NOMO-1 treated with dmso at 0.1 percent for 144 hours (cell line): ENCODE measurements around the gene LCLAT1.
A peak's percentile ranks its signal among the peaks of the same experiment; 100 is the strongest.
"Not testable (repeated sequence)": the region's sequence is repeated elsewhere in the genome, so short reads cannot be mapped to it uniquely, and the experiment has no call there.

ENCODE experiments used
- DNase-seq: peaks from one replicate; lab custom pipeline; 2025; ENCODE audit not compliant: unreplicated experiment; lab: John Stamatoyannopoulos, UW

The LCLAT1 gene

DNA sequence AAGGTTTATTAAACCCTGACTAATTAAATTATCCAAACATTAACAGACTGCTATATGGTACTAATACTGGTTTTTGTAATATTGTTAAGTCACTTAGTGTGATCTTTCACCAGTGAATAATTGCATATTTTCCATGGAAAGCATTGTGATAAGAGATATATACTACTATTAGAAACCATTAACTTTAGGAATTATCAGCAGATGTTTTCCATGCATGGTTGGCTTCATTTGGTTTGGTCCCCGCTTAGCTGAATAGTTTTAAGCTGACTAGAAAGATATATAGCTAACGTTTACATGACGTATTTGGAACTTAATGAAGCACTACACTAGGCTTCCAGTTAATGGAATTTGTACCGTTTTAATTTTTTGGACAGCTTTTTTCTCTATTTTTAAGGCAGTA lies 37.9 kb downstream of the LCLAT1 start:
- no peak for DNase-seq

DNA sequence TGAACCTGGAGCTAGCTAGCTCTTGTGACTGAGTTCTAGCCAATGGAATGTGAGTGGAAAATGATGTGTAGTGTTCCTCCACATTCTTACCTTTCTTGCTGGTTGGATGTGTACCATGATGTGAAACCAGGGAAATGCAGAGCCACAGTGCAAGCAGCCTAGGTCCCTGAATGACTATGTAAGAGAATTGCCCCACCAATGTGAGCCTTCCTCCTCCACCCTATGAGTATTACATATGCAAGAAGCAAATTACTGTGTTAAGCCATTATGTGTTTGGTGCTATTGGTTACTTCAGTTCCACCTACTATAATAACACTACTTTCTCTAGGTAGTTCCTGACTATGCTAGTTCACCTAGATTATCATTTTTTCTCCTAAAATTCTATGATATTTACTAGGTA lies 39.6 kb downstream of the LCLAT1 start:
- no peak for DNase-seq

DNA sequence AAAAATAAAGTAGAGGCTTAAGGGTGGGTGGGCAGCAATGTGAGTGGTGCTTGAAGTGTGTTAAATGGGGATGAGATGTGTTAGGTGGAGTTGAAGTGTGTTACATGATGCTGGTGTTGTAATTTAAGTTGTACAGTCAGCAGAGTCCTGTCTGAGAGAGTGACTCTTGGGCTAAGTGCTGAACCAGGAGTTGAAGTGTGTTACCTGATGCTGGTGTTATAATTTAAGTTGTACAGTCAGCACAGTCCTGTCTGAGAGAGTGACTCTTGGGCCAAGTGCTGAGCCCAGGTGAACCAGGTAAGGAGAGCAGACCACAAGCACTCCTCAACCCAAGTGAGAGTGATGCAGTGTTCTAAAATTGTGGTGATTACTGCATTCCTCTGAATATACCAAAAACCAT lies 40.6 kb downstream of the LCLAT1 start:
- DNase-seq: no peak

DNA sequence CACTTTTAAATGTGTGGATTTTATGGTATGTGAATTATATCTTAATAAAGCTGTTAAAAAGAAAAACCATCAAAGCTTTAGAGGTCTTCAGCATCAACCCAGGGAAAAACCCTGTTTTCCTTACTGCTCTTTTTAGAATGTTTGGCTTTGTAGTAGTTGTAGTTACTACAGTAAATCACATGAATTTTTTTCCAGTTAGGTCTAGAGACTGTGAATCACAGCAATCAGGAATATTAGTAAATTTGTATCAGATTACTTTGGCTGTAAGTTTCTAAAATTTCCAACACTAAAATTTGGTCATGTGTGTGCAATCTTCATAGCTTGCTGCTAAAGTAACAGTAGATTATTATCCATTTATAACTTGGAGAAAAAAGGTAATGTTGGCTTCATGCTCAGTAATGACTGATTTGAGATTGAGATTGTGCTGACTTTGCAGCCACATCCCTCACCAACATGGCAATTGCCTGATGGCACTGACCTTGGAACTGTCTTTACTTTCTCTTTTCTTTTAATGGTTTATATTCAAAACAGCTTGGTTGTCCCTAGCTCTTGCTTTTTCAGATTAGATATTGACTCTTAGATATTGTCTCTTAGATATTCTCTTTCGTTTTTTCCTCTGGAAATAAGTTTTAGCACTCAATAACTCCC lies 41.1 kb downstream of the LCLAT1 start:
- DNase-seq: no peak

DNA sequence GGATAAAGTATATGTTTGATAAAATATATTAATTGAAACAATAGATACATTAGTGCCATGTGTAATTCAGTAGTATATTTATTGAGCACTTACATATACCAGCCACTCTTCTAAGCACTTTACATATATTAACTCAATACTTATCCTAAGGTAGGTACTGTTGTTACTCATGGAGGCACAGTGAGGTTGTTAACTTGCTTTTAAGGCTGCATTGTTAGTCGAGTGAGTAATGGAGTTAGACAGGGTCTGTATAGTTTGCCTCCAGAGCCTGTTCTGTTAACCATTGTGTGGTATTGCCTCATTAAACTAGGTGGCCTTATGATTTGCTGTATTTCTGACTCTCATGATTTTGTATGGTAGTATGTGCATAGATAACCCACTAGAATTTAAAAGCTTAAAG lies 44.2 kb downstream of the LCLAT1 start:
- DNase-seq: no peak

DNA sequence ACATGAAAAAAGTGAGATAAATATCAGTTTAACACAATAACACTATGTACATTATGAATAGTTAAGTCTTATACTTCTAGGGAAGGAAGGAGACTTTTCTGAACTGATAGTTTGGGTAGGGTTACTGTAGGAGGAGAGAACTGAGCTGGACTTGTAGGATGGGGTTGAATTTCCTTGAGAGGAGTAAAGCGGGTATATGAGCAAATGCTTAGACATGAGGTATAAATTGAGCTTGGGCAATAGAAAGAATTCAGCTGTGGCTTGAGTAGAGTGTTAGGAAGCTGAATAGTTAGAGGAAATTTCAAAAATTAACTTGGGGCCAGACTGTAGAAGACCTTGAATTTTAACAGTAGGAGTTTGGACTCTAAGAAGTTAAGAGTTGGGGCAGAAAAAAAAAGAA lies 45.1 kb downstream of the LCLAT1 start:
- no peak for DNase-seq

DNA sequence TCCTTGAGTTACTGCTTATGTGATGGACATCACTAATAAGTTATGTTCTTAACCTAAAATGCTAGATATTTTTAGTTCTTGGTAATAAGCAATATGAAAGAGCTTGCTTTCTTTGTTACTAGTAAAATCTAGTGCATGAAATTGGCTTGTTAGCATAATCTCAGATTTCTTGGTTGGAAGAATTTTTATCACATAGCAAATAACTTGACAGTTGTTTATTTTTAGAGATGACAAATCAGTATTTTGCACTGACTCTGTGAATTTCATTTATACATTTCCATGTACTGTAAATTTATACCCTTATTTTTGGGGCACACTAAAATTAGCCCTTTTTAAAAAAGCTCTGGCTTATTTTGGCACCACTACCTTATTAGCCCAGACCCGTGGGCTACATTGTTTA lies 45.6 kb downstream of the LCLAT1 start:
- DNase-seq: no peak

DNA sequence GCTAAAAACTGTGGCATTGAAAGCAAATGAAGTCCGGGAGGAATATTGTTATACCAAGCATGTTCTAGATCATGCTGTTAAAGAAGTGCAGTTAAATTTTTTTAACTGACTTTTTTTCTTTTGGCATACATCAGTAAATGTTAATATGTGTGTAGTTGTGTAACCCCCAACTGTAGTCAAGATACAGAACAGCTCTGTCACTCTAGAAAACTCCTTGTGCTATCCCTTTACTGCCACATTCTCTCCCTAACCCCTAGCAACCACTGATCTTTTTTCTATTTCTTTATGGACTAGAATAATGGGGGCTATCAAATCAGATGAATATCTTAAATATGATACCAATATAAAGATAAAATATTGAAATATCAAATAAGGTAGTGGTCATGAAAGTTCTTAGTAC lies 46.4 kb downstream of the LCLAT1 start:
- no peak for DNase-seq

DNA sequence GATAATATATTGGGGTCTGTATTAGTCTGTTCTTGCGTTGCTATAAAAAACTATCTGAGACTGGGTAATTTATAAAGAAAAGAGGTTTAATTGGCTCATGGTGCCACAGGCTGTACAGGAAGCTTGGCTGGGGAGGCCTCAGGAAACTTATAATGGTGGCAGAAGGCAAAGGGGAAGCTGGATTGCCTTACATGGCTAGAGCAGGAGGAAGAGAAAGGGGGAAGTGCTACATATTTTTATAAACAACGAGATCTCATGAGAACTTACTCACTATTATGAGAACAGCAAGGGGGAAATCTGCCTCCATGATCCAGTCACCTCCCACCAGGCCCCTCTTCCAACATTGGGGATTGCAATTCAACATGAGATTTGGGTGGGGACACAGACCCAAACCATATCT lies 48.9 kb downstream of the LCLAT1 start:
- peak; percentile 59 for DNase-seq

DNA sequence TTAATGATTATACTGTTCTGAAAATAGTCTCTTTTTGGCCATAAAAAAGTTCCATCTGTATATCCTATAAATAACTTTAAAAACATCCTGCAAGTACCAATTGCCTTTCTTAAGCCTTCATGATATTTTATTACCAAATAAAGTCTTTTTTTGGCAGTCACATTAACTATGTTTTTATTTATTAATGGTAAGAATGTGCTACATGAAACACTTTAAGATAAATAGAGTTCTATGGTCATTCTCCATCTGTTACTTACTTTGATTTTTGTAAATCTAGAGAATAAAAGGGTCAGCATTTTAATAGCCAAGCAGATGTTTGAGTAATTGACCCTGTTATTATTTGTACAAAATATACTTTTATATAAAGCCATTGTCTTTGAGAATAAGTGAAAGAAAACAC lies 52.6 kb downstream of the LCLAT1 start:
- DNase-seq: no peak

DNA sequence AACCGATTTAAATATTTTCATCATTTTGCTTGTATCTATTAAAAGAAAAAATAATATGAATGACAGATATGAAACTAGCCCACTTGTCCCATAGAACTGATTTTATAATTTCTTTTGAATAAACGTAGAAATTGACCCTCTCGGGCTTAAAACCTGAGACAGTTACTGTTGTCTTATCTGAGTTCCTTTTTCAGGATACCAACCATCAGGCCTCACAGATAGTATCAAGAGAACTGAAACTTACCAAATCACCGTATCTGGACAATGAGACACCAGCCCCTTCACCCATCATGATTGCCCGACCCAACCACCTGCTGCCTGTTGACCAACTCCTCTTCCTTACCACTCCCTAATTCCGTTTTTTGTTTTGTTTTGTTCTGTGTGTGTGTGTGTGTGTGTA lies 53.7 kb downstream of the LCLAT1 start:
- DNase-seq: no peak

DNA sequence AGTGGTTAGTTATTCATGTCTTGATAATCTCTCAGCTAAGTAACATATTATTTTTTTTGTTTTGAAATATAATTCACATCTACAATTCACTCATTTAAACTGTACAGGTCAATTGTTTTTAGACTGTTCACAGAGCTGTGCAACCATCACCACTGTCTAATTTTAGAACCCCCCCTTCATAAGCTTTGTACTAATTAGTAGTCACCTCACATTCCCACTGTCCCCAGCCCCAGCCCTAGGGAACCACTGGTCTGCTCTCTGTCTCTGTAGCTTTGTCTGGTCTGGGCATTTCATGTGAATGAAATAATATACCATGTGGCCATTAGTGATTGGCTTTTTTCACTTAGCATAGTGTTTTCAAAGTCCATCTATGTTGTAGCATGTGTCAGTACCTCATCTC lies 55.3 kb downstream of the LCLAT1 start:
- DNase-seq: no peak

DNA sequence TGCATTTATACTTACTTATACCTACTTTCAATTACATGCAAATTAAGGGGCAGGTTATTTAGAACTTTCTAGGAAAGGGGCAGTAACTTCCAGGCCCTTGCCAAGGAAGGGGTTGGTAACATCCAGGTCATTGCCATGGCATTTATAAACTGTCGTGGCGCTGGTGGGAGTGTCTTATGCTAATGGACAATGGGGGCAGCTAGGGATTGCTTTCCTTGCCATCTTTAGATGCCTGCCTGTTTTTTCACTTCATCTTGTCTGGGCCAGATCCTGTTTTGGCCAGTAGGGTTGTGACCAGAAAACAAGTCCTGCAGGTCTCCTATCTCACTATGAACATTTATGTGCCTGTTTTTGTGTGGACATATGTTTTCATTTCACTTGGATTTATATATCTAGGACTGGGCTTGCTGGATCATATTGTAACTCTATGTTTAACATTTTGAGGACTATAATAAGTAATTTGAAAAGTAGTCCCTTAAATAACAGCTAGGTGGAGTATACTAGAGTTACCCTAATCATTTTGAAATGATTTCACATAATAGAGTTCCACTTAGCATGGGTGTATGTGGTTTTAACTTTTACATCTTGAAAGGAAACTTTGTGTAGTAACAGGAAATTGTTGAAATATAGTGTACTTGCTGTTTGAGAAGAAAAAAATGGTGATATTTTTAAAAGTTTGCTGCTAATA lies 56.1 kb downstream of the LCLAT1 start:
- peak; percentile 31 for DNase-seq

DNA sequence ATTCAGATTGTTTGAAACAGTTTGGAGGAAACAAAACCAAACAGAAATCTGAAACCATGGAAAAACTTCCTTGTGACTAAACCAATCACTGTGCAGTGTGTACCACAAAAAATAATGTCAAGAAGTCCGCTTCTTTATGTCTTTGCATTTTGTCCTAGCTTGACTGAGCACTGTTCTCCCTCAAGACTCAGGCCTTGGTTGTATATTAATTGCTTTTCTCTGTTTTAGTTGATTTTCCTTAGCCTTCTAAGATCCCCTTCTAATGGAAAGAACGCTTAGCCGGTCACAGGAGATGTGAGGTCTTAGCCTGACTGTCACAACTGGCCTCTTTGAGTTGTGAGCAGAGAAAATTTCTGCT lies 56.6 kb downstream of the LCLAT1 start:
- DNase-seq: no peak

DNA sequence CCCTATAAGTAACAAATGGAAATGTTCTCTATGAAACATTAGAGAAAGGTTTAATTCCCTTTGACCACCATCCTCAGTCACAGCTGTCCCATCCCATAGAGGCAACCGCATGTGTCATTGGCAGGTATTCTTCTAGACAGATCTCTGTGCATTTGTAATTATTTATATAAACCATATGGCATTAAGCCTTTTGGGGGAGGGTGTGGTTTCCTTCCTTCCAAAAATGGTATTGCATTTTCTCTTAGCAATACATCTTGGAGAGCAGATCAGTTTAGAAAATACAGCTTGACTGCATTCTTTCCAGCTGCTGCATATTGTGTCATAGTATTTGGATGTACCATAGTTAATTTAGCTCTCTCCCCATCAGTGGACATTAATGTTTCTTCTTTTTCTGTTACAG lies 57.7 kb downstream of the LCLAT1 start:
- DNase-seq: no peak

DNA sequence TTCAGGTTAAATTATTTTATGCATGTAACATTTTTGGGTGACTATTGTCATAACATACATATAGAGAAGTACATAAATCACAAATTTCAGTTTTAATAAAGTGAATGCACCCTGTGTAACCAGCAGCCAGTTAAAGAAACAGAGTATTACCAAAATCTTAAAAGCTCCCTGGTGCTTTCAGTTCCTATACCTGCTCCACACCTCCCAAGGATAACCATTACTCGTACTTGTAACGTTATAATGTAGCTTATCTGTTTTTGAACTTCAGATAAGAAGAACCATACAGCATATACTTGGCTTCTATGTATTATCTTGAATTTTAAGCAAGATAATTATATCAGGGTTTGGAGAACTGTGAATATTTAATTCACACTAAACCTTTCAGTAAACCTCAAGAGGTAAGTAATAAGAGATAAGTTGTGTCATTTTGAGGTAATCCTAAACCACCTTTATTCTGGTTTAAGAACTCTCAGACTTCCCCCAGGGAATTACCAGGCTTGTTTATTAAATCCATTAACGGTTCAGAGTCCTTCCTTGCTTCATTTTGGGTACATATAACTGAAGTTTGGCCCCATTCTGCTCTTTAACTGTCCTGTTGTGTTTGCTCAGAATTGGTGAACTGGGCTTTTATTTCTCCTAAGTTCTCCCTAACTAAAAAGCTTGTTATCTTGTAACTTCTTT lies 58.6 kb downstream of the LCLAT1 start:
- no peak for DNase-seq

DNA sequence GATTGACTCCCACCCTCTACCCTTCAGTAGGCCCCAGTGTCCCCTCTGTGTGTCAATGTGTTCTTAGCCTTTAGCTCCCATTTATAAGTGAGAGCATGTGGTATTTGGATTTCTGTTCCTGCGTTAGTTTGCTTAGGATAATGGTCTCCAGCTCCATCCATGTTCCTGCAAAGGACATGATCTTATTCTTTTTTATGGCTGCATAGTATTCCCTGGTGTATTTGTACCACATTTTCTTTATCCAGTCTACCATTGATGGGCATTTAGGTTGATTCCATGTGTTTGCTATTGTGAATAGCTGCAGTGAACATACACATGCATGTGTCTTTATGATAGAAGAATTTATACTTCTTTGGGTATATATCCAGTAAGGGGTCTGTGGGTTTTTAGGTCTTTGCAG lies 60.4 kb downstream of the LCLAT1 start:
- DNase-seq: not testable (repeated sequence)

DNA sequence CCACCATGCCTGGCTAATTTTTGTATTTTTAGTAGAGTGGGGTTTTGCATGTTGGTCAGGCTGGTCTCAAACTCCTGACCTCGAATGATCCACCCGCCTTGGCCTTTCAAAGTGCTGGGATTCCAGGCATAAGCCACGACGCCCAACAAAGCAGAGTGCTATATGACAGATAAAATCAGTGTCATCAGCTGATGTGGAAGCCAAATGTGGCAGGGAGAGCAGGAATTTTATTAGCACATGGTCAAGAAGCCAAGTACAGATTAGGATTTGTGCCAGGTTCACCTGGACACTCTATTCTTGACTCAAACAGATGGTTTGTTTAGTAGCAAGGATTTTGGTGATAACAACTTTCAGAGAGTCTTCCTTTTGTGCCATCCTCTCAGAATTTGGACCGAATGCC lies 62.7 kb downstream of the LCLAT1 start:
- no peak for DNase-seq

DNA sequence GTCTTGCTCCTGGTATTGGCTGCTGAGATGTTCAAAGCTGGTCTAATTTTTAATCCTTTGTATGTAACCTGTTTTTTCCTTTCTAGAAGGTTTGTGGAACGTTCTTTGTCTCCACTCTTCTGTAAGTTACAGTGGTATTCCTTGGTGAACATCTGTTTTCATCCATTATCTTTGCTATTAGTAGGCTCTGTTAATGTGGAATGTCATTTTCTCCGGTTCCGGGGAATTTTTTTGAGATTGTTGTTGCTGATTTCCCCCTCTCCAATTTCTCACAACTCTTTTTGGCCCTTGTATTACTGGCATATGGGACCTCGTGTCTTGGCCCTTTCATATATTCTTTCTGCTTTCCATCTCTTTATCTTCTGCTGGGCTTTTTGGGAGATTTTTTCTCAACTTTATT lies 63.4 kb downstream of the LCLAT1 start:
- no peak for DNase-seq

DNA sequence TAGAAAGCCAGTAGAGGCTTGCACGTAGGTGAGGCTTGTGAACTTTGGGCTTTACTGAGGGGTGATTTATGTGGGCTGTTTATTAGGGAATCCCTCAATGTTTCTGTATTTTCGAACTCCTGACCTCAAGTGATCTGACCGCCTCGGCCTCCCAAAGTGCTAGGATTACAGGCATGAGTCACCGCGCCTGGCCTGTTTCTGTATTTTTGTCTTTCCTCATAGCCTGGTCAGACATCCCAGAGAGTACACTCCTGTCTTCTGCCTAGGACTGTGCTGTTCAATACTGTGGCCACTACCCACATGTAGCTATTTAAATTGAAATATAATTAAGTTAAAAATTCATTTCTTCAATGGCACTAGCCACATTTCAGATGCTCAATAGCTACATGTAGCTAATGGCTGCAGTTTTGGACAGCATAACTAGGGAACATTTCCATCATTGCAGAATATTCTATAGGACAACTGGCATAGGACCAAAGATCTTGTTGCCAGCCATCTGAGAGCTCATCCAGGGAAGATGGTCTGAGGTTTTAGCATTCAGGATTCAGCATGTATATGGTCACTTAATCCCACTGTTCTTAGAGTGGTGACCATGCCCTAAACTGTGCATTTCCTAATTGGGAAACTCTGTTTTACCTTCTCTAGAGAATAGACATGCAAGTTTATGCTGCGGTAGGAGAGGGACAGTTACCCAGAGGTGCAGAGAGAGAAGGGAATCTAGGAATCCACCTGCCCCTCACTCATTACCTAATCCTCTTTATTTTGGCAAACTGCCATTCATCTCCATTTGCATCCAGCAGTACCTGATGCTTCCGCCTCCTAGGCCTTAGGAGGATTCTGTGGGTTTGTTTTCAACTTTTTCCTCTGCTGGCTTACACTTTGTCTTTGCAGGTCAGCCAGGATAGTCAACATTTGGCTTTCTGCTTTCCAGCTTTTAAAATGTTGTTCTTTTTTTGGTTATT lies 64.4 kb downstream of the LCLAT1 start:
- no peak for DNase-seq

DNA sequence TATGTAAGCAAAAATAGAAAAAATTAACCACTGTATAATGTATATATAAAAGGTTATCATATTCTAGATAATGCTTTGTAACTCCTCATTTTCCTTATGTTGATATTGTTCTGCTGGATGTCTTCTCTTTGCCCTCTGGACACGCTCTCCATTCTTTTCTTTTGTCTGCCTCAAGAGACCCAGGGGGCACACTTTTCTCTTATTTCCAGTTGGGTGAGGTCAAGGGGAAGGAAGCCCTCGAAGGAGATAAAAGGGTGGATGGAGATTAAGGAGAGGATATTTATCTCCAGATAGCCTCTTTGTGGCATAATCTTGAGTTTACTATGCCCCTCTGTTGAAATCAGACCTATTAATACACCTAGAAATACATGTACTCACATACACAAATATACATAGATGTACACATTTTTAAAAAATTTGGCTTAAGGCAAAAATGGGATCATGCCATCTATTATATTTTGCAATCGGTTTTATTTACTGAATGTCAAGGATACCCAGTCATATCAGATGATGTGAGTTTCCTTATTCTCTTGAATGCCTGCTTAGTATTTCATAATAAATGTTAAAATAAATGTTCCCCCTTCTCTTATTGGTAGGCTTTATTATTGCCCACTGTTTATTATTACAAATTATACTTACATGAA lies 65.3 kb downstream of the LCLAT1 start:
- no peak for DNase-seq
